GM21723 (cell line): Measurements from ENCODE around the gene KISS1R.

Source experiments
- ATAC-seq: cut with Tn5 transposase; IDR thresholded peaks from one replicate; pipeline ENCODE4 v1.9.1; 2021; ENCODE audit warnings: mild to moderate bottlenecking, moderate library complexity; ENCODE audit not compliant: unreplicated experiment

KISS1R gene

GRCh38 chr19:966485-967088, 49.5 kb downstream of the KISS1R start:
- ATAC-seq: no peak
